H1 (cell line): ENCODE measurements around the gene DSG2. TPM values are rescaled to one million over a fixed set of nuclear protein-coding genes. Genes with fewer than 3 reads are reported as not detected.

Experiments
- CTCF ChIA-PET: fragments of 300-600 bp; sonication (Branson Sonifier 250); formaldehyde crosslinking; loops from one replicate; lab custom pipeline; 2021; ENCODE audit not compliant: partially characterized antibody; lab: Charles Lee
- POLR2A ChIA-PET: fragments of 300-600 bp; sonication (Branson Sonifier 250); formaldehyde crosslinking; loops from one replicate; lab custom pipeline; 2021; ENCODE audit warnings: inconsistent platforms; ENCODE audit not compliant: partially characterized antibody; lab: Charles Lee
- DNase-seq, 2 experiments: peaks; one replicate each; pipeline versions ENCODE4 v3.0.0 to v3.0.0-alpha.2; 2010 to 2022; ENCODE audit warnings: low spot score in 2 of 2, low read depth in 1 of 2, mixed read lengths in 1 of 2
- FAIRE-seq: peaks from 2 replicates; lab custom pipeline; 2011; peaks lifted over from hg19 to GRCh38; lab: Jason Lieb, UNC
- H2AFZ ChIP-seq: 2 replicates; pipeline ENCODE4 v1.8.1; 2012; ENCODE audit warnings: low read length, inconsistent platforms
- H2AK5ac ChIP-seq: 2 replicates; pipeline ENCODE4 v1.6.1; 2013; ENCODE audit warnings: low read depth, low read length
- H2BK120ac ChIP-seq: replicated peaks from 2 replicates; pipeline ENCODE3; 2013; ENCODE audit warnings: low read depth, low read length, inconsistent platforms
- H2BK12ac ChIP-seq: 2 replicates; pipeline ENCODE4 v1.6.1; 2013; ENCODE audit warnings: low read depth, low read length
- H2BK15ac ChIP-seq: 2 replicates; pipeline ENCODE4 v1.6.1; 2013; ENCODE audit warnings: low read length
- H2BK20ac ChIP-seq: 2 replicates; pipeline ENCODE4 v1.6.1; 2013; ENCODE audit warnings: low read length
- H2BK5ac ChIP-seq: 2 replicates; pipeline ENCODE4 v1.6.1; 2013; ENCODE audit warnings: low read depth, low read length
- H3K14ac ChIP-seq: 2 replicates; pipeline ENCODE4 v1.6.1; 2013; ENCODE audit warnings: inconsistent platforms; ENCODE audit not compliant: insufficient read length
- H3K18ac ChIP-seq: 2 replicates; pipeline ENCODE4 v1.6.1; 2013; ENCODE audit warnings: low read length; ENCODE audit errors: extremely low read depth
- H3K23ac ChIP-seq: 2 replicates; pipeline ENCODE4 v1.6.1; 2013; ENCODE audit warnings: inconsistent platforms; ENCODE audit not compliant: insufficient read length
- H3K23me2 ChIP-seq: 2 replicates; pipeline ENCODE4 v1.6.1; 2013; ENCODE audit warnings: low read depth, low read length
- H3K27ac ChIP-seq: 2 replicates; pipeline ENCODE4 v1.6.1; 2011; ENCODE audit warnings: low read depth, low read length, inconsistent platforms
- H3K27me3 ChIP-seq, 4 experiments: replicated peaks in 1 of 4; 1 replicate in 1 of 4; 2 replicates in 3 of 4; pipeline versions ENCODE4 v1.6.1 to v1.8.1; 2011 to 2013; ENCODE audit warnings: low read length in 3 of 4, mild to moderate bottlenecking in 3 of 4, inconsistent platforms in 2 of 4, mixed read lengths in 2 of 4, moderate library complexity in 1 of 4; ENCODE audit not compliant: control insufficient read depth in 3 of 4, insufficient read depth in 3 of 4; ENCODE audit errors: extremely low read depth in 1 of 4
- H3K36me3 ChIP-seq, 4 experiments: 2 replicates each; pipeline versions ENCODE4 v1.6.1 to v1.8.1; 2011 to 2013; ENCODE audit warnings: mild to moderate bottlenecking in 4 of 4, low read length in 3 of 4, moderate library complexity in 2 of 4, control low read depth in 1 of 4, inconsistent platforms in 1 of 4; ENCODE audit not compliant: insufficient read depth in 4 of 4, control insufficient read depth in 2 of 4
- H3K4ac ChIP-seq: replicated peaks from 2 replicates; pipeline ENCODE3; 2013; ENCODE audit warnings: low read length, low read depth, mixed read lengths, inconsistent platforms; ENCODE audit not compliant: insufficient read length
- H3K4me1 ChIP-seq, 4 experiments: replicated peaks in 1 of 4; 1 replicate in 1 of 4; 2 replicates in 3 of 4; pipeline versions ENCODE4 v1.6.1 to v1.8.1; 2011 to 2013; ENCODE audit warnings: low read length in 3 of 4, inconsistent platforms in 2 of 4, mixed read lengths in 1 of 4; ENCODE audit not compliant: insufficient read depth in 4 of 4, control insufficient read depth in 3 of 4
- H3K4me2 ChIP-seq, 2 experiments: 2 replicates each; pipeline versions ENCODE4 v1.6.1 to v1.8.1; 2011 to 2013; ENCODE audit warnings: low read depth in 2 of 2, low read length in 2 of 2, control low read depth in 1 of 2, inconsistent platforms in 1 of 2, mild to moderate bottlenecking in 1 of 2; ENCODE audit not compliant: insufficient read depth in 1 of 2
- H3K4me3 ChIP-seq, 4 experiments: fragments of 200-600, 300-600 bp in 1 of 4; sonication (generic), shearing (Covaris generic), sonication (Bioruptor Twin) in 1 of 4; 2 replicates each; pipeline versions ENCODE4 v1.5.1 to v1.8.1; 2011 to 2016; ENCODE audit warnings: low read length in 4 of 4, low read depth in 3 of 4, control low read depth in 2 of 4, inconsistent platforms in 2 of 4, mild to moderate bottlenecking in 2 of 4, mixed read lengths in 1 of 4, moderate library complexity in 1 of 4; ENCODE audit not compliant: insufficient read depth in 2 of 4; ENCODE audit errors: extremely low read depth in 1 of 4
- H3K56ac ChIP-seq: replicated peaks from 2 replicates; pipeline ENCODE3; 2013; ENCODE audit warnings: low read depth, mild to moderate bottlenecking, mixed read lengths, low read length, inconsistent platforms; ENCODE audit not compliant: insufficient read length
- H3K79me1 ChIP-seq: 2 replicates; pipeline ENCODE4 v1.6.1; 2013; ENCODE audit warnings: low read depth, low read length, control low read depth
- H3K79me2 ChIP-seq, 2 experiments: 2 replicates each; pipeline versions ENCODE4 v1.6.1 to v1.8.1; 2012 to 2013; ENCODE audit warnings: low read length in 2 of 2, mild to moderate bottlenecking in 2 of 2, inconsistent platforms in 1 of 2; ENCODE audit not compliant: insufficient read depth in 2 of 2, control insufficient read depth in 1 of 2
- H3K9ac ChIP-seq, 4 experiments: replicated peaks in 1 of 4; 1 replicate in 1 of 4; 2 replicates in 3 of 4; pipeline versions ENCODE4 v1.6.1 to v1.8.1; 2011 to 2013; ENCODE audit warnings: low read depth in 3 of 4, low read length in 3 of 4, control low read depth in 2 of 4, mild to moderate bottlenecking in 2 of 4, moderate library complexity in 2 of 4, inconsistent platforms in 1 of 4; ENCODE audit errors: extremely low read depth in 1 of 4
- H3K9me3 ChIP-seq, 2 experiments: 2 replicates each; pipeline versions ENCODE4 v1.6.1 to v1.8.1; 2012 to 2013; ENCODE audit warnings: mild to moderate bottlenecking in 2 of 2, moderate library complexity in 2 of 2, control low read depth in 1 of 2, inconsistent platforms in 1 of 2, low read depth in 1 of 2, low read length in 1 of 2, mixed read lengths in 1 of 2; ENCODE audit not compliant: insufficient read depth in 2 of 2
- H4K20me1 ChIP-seq, 2 experiments: replicated peaks in 1 of 2; 2 replicates each; pipeline versions ENCODE3 to v1.8.1; 2011 to 2013; ENCODE audit warnings: inconsistent platforms in 2 of 2, low read length in 2 of 2, mild to moderate bottlenecking in 1 of 2; ENCODE audit not compliant: insufficient read depth in 2 of 2, control insufficient read depth in 1 of 2
- H4K5ac ChIP-seq: 2 replicates; pipeline ENCODE4 v1.6.1; 2013; ENCODE audit warnings: low read length, low read depth, mixed read lengths, inconsistent platforms; ENCODE audit not compliant: insufficient read length
- H4K8ac ChIP-seq: 2 replicates; pipeline ENCODE4 v1.8.0; 2013; ENCODE audit warnings: mild to moderate bottlenecking, moderate library complexity, low read length, inconsistent platforms; ENCODE audit not compliant: insufficient read depth; ENCODE audit errors: extremely low read depth
- H4K91ac ChIP-seq: replicated peaks from 2 replicates; pipeline ENCODE3; 2013; ENCODE audit warnings: low read length, mixed read lengths, inconsistent platforms; ENCODE audit not compliant: insufficient read length
- CBX5 ChIP-seq: fragments of 300-800, 300-1000 bp; sonication (generic); IDR thresholded peaks from 2 replicates; pipeline ENCODE4 v1.7.1; 2016; ENCODE audit warnings: antibody characterized with exemption, low read length, low read depth
- CHD2 ChIP-seq: IDR thresholded peaks from 2 replicates; pipeline ENCODE4 v1.6.1; 2012; ENCODE audit warnings: low read length, improper control_type of control experiment
- EGR1 ChIP-seq: IDR thresholded peaks from 2 replicates; pipeline ENCODE4 v1.6.1; 2011; ENCODE audit warnings: low read depth, low read length, borderline replicate concordance
- EZH2 ChIP-seq: fragments of 200-600 bp; sonication (generic); IDR thresholded peaks from 2 replicates; pipeline ENCODE4 v1.7.1; 2012; ENCODE audit warnings: low read depth, mild to moderate bottlenecking, moderate library complexity, low read length, inconsistent platforms; ENCODE audit not compliant: severe bottlenecking
- KDM5A ChIP-seq: fragments of 200-600 bp; IDR thresholded peaks from 2 replicates; pipeline ENCODE4 v1.7.1; 2012; ENCODE audit warnings: mild to moderate bottlenecking, low read length, inconsistent platforms, mixed read lengths
- MAFK ChIP-seq: IDR thresholded peaks from 2 replicates; pipeline ENCODE4 v1.6.1; 2012; ENCODE audit warnings: low read depth, mild to moderate bottlenecking, improper control_type of control experiment, low read length
- SUZ12 ChIP-seq: fragments of 200-600 bp; sonication (generic); IDR thresholded peaks from 2 replicates; pipeline ENCODE4 v1.6.1; 2012; ENCODE audit warnings: mild to moderate bottlenecking, inconsistent platforms, low read length, moderate library complexity, mixed read lengths
- TCF12 ChIP-seq: IDR thresholded peaks from 2 replicates; pipeline ENCODE4 v1.6.1; 2011; ENCODE audit warnings: low read depth, mild to moderate bottlenecking, low read length
- YY1 ChIP-seq: IDR thresholded peaks from 2 replicates; pipeline ENCODE4 v1.6.1; 2011; ENCODE audit warnings: low read depth, mild to moderate bottlenecking, low read length
- polyA plus RNA-seq, 7 experiments: library from polyadenylated mRNA; depleted of rRNA in 3 of 7; stranded (reverse) in 5 of 7; unstranded in 2 of 7; fragments of >200 nt in 5 of 7; fragments of 200-250 nt in 2 of 7; gene quantifications; 1 replicate in 5 of 7; 2 replicates in 1 of 7; 4 replicates in 1 of 7; pipeline versions ENCODE4 v1.2.1 to v1.2.3, GENCODE V29; 2011 to 2013; ENCODE audit warnings: missing spikeins in 2 of 7, mixed read lengths in 2 of 7
- total RNA-seq: library from RNA; stranded (reverse); fragmentation: NEBNext Ultra II Directional; extraction: Animal tissue kit (Norgen Biotek cat#: 25700); gene quantifications from 2 replicates; pipeline ENCODE4 v1.2.1, GENCODE V29; 2021

The DSG2 gene
- total and polyA plus RNA-seq, 2 of the 8 experiments (the other 6 are each of a cell fraction or from before 2014, with no cell fraction given), result 60.1 to 144 TPM

DNA sequence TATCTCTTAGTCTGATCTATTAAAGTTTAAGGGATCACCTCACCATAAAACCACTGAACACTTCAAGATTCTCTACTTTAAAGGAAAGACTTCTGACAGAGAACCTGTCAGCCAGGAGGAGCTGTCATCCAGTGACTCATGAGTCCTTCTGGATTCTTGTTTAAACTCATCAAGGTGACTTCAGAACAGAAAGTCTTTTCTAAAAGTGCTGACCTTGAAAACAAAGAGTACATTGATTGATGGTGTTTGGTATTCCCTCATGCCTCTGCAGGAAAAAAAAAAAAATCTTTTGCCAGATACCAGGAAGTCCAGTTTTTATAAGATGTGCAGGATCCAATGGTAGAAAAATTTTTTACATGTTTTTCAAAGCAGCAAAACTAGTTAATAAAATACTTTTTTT, 12.3 kb downstream of the DSG2 start:
- Histone ChIP-seq H2BK15ac (no peak overlapping the region), H4K20me1 (peaks cover 3 to 6% of the 10 kb centered on the region in 2 experiments), H3K14ac (no peak overlapping the region), H4K5ac (no peak overlapping the region), H2BK5ac (no peak overlapping the region), H2BK120ac (no peak overlapping the region), H3K9ac (no peak overlapping the region), H3K4me3 (no peak overlapping the region), H3K27ac (no peak overlapping the region), H4K8ac (no peak overlapping the region), H3K79me2 (peaks cover 2 to 91% of the 10 kb centered on the region in 2 experiments; a peak in 3 of 4 replicates), H3K36me3 (peaks cover 0 to 3% (median 0%) of the 10 kb centered on the region in 4 experiments; a peak in 2 of 8 replicates), H3K27me3 (no peaks in the 10 kb centered on the region), H3K23ac (no peak overlapping the region), H3K9me3 (no peaks in the 10 kb centered on the region), H3K23me2 (no peaks in the 10 kb centered on the region; the same call in 1 of the 2 replicates), H2AFZ (no peak overlapping the region), H3K79me1 (peaks cover 15% of the 10 kb centered on the region), H3K56ac (no peak overlapping the region), H4K91ac (no peak overlapping the region), H2BK20ac (no peak overlapping the region), H3K4ac (no peak overlapping the region), H3K4me1 (peaks cover 0 to 8% (median 4%) of the 10 kb centered on the region in 4 experiments; a peak in 4 of 7 replicates), H3K4me2 (no peak overlapping the region), H2BK12ac (no peak overlapping the region), H3K18ac (no peak overlapping the region), H2AK5ac (no peak overlapping the region)
- TF ChIP-seq CHD2, result no peak
- no peak for TF ChIP-seq TCF12
- no peak for TF ChIP-seq KDM5A
- no peak for TF ChIP-seq EZH2
- no peak for TF ChIP-seq MAFK
- TF ChIP-seq SUZ12, result no peak
- TF ChIP-seq CBX5, result no peak
- no peak for TF ChIP-seq EGR1
- TF ChIP-seq YY1, result no peak
- ChIA-PET POLR2A (interaction anchor here (2.1 kb wide), 1 partner anchor 10 kb away, joined by 6 read pairs; no protein-coding TSS in a partner anchor), CTCF (interaction anchor here (0.6 to 2.7 kb wide), 11 partner anchors 9 to 510 kb away, joined by 3 to 12 read pairs (median 3); no protein-coding TSS in a partner anchor)
- DNase-seq (no peak), FAIRE-seq (no peak)
